ENCODE measurements around the gene PIBF1.
"Not testable (repeated sequence)": the region's sequence is repeated elsewhere in the genome, so short reads cannot be mapped to it uniquely, and the experiment has no call there.

Gene PIBF1

DNA sequence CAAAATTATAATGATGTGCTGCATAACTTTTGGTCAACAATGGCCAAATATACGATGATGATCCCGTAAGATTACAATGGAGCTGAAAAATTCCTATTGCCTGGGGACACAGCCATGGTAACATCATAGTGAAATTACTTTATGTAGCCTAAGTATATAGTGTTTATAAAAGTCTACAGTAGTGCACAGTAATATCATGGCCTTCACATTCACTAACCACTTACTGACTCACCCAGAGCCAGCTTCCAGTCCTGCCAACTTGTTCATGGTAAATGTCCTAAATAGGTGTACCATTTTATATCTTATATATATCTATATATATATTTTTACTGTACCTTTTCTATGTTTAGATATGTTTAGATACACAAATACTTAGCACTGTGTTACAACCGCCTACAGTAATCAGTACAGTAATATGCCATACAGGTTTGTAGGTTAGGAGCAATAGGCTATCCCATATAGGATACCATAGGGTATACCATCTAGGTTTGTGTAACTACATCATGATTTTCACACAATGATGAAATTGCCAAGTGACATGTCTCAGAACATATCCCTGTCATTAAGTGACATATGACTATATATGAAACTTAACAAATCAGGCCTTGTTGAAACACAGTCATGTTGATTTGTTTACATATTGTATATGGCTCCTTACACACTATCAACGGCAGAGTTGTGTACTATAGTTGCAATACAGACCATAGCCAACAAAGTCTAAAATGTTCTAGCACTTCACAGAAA, 24.0 kb upstream of the PIBF1 start:
- no peak for DNase-seq (ENCODE audit: low spot score)
- in situ Hi-C loops (cut with MboI; ENCODE audit: low sequenced_read_pairs, unreplicated experiment) = no loop called here
- TF ChIP-seq, protein P1, sequence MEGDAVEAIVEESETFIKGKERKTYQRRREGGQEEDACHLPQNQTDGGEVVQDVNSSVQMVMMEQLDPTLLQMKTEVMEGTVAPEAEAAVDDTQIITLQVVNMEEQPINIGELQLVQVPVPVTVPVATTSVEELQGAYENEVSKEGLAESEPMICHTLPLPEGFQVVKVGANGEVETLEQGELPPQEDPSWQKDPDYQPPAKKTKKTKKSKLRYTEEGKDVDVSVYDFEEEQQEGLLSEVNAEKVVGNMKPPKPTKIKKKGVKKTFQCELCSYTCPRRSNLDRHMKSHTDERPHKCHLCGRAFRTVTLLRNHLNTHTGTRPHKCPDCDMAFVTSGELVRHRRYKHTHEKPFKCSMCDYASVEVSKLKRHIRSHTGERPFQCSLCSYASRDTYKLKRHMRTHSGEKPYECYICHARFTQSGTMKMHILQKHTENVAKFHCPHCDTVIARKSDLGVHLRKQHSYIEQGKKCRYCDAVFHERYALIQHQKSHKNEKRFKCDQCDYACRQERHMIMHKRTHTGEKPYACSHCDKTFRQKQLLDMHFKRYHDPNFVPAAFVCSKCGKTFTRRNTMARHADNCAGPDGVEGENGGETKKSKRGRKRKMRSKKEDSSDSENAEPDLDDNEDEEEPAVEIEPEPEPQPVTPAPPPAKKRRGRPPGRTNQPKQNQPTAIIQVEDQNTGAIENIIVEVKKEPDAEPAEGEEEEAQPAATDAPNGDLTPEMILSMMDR (IDR thresholded peaks at IDR 0.05; ENCODE audit: borderline replicate concordance, control extremely low read depth, extremely low read depth, insufficient read depth, missing control alignments) = no peak

- in situ Hi-C loops (cut with MboI; ENCODE audit: low sequenced_read_pairs, unreplicated experiment) = no loop called here
- DNase-seq (ENCODE audit: low spot score) = no peak
- TF ChIP-seq, protein P1 (IDR thresholded peaks at IDR 0.05; ENCODE audit: borderline replicate concordance, control extremely low read depth, extremely low read depth, insufficient read depth, missing control alignments) = no peak
Measured at GRCh38 chr13:72760189-72760588, 21.7 kb upstream of the PIBF1 start.

DNA sequence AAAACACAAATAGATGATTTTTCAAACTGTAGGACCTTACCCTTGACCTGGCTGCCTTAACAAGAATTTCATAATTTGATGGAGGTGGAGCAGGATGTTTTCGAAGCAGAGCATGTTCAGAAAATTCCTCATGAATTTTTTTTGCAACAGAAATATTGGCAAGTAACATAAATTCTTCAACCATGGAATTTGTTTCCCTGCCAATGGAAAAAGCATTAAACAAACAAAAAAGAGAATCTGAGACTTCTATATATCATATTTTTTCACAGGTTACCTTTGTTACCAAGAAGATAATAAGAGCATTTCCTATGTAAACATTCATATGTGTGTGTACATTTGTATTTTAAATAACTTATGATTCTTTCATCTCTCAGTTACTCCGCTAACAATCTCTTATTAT, 18.5 kb upstream of the PIBF1 start:
- no peak for DNase-seq (ENCODE audit: low spot score)
- in situ Hi-C loops (cut with MboI; ENCODE audit: low sequenced_read_pairs, unreplicated experiment) = no loop called here
- TF ChIP-seq, protein P1 (IDR thresholded peaks at IDR 0.05; ENCODE audit: borderline replicate concordance, control extremely low read depth, extremely low read depth, insufficient read depth, missing control alignments) = no peak

DNA sequence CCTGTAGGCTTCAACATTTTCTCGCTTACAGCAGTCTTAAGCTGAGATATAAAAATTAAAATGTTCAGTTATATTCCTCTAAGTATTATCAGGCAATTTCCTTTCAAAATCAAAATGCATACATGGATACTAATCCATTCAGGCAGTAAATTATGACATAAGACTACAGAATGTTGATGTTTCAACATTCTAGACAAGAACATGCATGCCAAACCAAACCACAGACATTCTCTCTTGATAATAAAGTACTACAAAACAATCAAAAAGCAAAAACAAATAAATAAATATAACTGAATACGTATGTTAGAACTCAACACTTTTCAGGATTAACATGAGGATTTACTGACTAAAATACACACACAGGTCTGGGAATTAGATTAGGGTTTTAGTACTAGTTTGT, 7.9 kb upstream of the PIBF1 start:
- TF ChIP-seq, protein P1 (IDR thresholded peaks at IDR 0.05; ENCODE audit: borderline replicate concordance, control extremely low read depth, extremely low read depth, insufficient read depth, missing control alignments) = no peak
- DNase-seq (ENCODE audit: low spot score) = no peak
- in situ Hi-C loops (cut with MboI; ENCODE audit: low sequenced_read_pairs, unreplicated experiment) = no loop called here

- TF ChIP-seq, protein P1 (IDR thresholded peaks at IDR 0.05; ENCODE audit: borderline replicate concordance, control extremely low read depth, extremely low read depth, insufficient read depth, missing control alignments) = no peak
- no peak for DNase-seq (ENCODE audit: low spot score)
- in situ Hi-C loops (cut with MboI; ENCODE audit: low sequenced_read_pairs, unreplicated experiment) = no loop called here
Measured at GRCh38 chr13:72782717-72783116, 784 bp downstream of the PIBF1 start.

- in situ Hi-C loops (cut with MboI; ENCODE audit: low sequenced_read_pairs, unreplicated experiment) = not testable (repeated sequence)
Measured at GRCh38 chr13:72784679-72785078, 2.7 kb downstream of the PIBF1 start.

GRCh38 chr13:72788831-72789230, 6.9 kb downstream of the PIBF1 start:
- TF ChIP-seq, protein P1 (IDR thresholded peaks at IDR 0.05; ENCODE audit: borderline replicate concordance, control extremely low read depth, extremely low read depth, insufficient read depth, missing control alignments) = no peak
- DNase-seq (ENCODE audit: low spot score) = no peak
- in situ Hi-C loops (cut with MboI; ENCODE audit: low sequenced_read_pairs, unreplicated experiment) = no loop called here

More at GRCh38 chr13:72784679-72785078, 2.7 kb downstream of the PIBF1 start:
- DNase-seq (ENCODE audit: low spot score) = not testable (repeated sequence)

All from GM13976 (cell line).